Calu3 (cell line): ENCODE results near the gene RPS6KA2. TPM values are rescaled to one million over a fixed set of nuclear protein-coding genes. Genes with fewer than 3 reads are reported as not detected.
"Not testable (repeated sequence)": the region's sequence is repeated elsewhere in the genome, so short reads cannot be mapped to it uniquely, and the experiment has no call there.

Source experiments
- BruUV-seq: library from RNA; stranded (reverse); fragments of 400-500 nt; replicated peaks from 2 replicates; lab custom pipeline; 2021; lab: Mats Ljungman, UMichigan
- CTCF ChIA-PET: fragments of 300-600 bp; sonication (Branson Sonifier 250); formaldehyde crosslinking; loops from one replicate; lab custom pipeline; 2022; ENCODE audit warnings: antibody characterized with exemption; lab: Charles Lee
- DNase-seq: peaks from one replicate; pipeline ENCODE4 v3.0.0; 2022
- H3K27ac Mint-ChIP-seq: one replicate; pipeline ENCODE4 v1.8.0; 2022; ENCODE audit warnings: mixed read lengths; ENCODE audit not compliant: unreplicated experiment
- H3K27me3 Mint-ChIP-seq: one replicate; pipeline ENCODE4 v1.8.0; 2022; ENCODE audit warnings: mixed read lengths; ENCODE audit not compliant: unreplicated experiment
- H3K36me3 Mint-ChIP-seq: one replicate; pipeline ENCODE4 v1.8.0; 2022; ENCODE audit warnings: mild to moderate bottlenecking, moderate library complexity, mixed read lengths; ENCODE audit not compliant: insufficient read depth, unreplicated experiment
- H3K4me1 Mint-ChIP-seq: one replicate; pipeline ENCODE4 v1.8.0; 2022; ENCODE audit warnings: mild to moderate bottlenecking, low read depth, mixed read lengths; ENCODE audit not compliant: unreplicated experiment
- H3K4me3 Mint-ChIP-seq: one replicate; pipeline ENCODE4 v1.8.0; 2022; ENCODE audit warnings: mild to moderate bottlenecking, low read depth, moderate library complexity, mixed read lengths; ENCODE audit not compliant: unreplicated experiment
- H3K9me3 Mint-ChIP-seq: one replicate; pipeline ENCODE4 v1.8.0; 2022; ENCODE audit warnings: low read depth, mixed read lengths; ENCODE audit not compliant: unreplicated experiment
- intact Hi-C: fragments of 100-400 bp; cut with micrococcal nuclease; formaldehyde crosslinking; loops from one replicate; pipeline ENCODE4 v1.10.0; 2022; ENCODE audit not compliant: unreplicated experiment
- total RNA-seq: library from RNA; stranded (reverse); gene quantifications from 2 replicates; pipeline ENCODE4 v1.2.3, GENCODE V29; 2022
- TF ChIP-seq, protein P1 (sequence below): fragments of 200-600 bp; IDR thresholded peaks from one replicate; pipeline ENCODE4 v1.8.0; 2022; ENCODE audit warnings: antibody characterized with exemption; ENCODE audit not compliant: unreplicated experiment

RPS6KA2 gene
- total RNA-seq, 1 experiment from 2014 or later: 41.3 TPM

DNA sequence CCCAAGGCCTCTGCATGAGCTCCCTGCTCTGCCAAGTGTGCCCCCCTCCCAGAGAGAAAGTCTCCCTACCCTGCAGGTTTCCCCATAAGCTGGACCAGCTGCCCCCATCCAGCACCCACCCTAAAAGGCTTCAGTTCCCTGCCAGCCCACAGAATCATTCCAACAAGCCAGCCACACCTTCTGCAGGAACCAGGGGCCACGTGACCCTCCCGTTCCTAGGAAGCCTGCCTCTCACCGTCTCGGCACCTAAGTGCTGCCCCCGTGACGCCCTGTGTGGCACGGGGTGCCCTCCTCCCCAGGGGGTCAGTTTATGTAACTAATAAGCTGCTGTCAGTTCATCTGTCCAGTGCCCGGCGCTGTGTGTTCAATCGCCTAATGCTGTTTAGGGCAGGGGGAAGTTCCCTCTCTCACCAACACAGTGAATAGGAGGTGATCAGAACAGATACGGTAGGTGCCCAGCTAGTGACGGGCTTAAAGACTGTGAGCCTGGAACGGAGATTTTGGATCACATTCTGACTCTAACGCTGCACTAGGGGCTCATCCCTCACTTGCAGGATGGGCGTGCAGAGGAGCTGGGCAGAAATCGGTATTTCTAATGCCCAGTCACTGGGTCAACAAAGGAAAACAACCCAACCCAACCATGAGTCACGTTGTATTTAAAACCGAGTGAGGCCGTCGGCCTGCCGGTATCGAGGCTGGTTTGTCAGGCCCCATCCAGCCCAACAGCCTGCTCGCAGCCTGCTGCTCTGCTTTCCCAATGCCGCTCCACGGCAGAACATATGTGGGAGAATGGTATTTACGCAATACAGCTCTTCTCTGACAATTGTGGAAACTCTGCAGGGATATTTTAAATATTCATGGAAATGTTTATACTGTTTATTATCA lies 96.6 kb downstream of the RPS6KA2 start:
- H3K36me3 Mint-ChIP-seq: peaks cover 10% of the 10 kb centered on the region
- H3K27ac Mint-ChIP-seq: peak overlapping the region; percentile 67
- H3K4me1 Mint-ChIP-seq: peaks cover 29% of the 10 kb centered on the region
- peak; percentile 73 for DNase-seq
- TF ChIP-seq, protein P1, sequence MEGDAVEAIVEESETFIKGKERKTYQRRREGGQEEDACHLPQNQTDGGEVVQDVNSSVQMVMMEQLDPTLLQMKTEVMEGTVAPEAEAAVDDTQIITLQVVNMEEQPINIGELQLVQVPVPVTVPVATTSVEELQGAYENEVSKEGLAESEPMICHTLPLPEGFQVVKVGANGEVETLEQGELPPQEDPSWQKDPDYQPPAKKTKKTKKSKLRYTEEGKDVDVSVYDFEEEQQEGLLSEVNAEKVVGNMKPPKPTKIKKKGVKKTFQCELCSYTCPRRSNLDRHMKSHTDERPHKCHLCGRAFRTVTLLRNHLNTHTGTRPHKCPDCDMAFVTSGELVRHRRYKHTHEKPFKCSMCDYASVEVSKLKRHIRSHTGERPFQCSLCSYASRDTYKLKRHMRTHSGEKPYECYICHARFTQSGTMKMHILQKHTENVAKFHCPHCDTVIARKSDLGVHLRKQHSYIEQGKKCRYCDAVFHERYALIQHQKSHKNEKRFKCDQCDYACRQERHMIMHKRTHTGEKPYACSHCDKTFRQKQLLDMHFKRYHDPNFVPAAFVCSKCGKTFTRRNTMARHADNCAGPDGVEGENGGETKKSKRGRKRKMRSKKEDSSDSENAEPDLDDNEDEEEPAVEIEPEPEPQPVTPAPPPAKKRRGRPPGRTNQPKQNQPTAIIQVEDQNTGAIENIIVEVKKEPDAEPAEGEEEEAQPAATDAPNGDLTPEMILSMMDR: no peak
- CTCF ChIA-PET: interaction anchor here (0.7 to 1.2 kb wide), 3 partner anchors 19 to 134 kb away, joined by 3 to 7 read pairs (median 3); partner anchors contain the start of gene RPS6KA2
- H3K4me3 Mint-ChIP-seq: peak overlapping the region; percentile 60
- BruUV-seq: no TSS peak
- no peaks in the 10 kb centered on the region for H3K9me3 Mint-ChIP-seq
- intact Hi-C loops: no loop called here
- no peaks in the 10 kb centered on the region for H3K27me3 Mint-ChIP-seq

DNA sequence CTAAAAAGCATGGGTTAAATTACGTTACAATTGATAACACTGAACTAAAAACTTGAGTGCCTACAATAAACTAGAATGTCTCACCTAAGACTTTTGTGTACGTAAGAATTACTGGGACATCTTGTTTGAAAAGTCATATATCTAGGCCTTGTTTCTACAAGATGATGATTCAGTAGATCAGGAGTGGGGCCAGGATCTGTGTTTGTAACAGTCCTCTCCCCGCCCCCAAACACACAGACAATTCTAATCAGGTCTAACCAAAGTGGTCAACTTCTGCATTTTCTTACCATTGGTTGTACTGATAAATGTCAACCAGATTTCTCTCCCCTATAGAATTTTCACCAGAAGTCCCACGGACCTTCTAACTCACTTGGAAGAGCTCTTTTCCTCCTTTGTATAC lies 97.5 kb downstream of the RPS6KA2 start:
- BruUV-seq: no TSS peak
- TF ChIP-seq, protein P1: no peak
- intact Hi-C loops: no loop called here
- Mint-ChIP-seq H3K27me3 (no peaks in the 10 kb centered on the region), H3K9me3 (no peaks in the 10 kb centered on the region), H3K4me3 (no peak overlapping the region), H3K36me3 (peaks cover 10% of the 10 kb centered on the region), H3K27ac (peak overlapping the region; percentile 67), H3K4me1 (peaks cover 29% of the 10 kb centered on the region)
- CTCF ChIA-PET: no interaction called here
- no peak for DNase-seq

DNA sequence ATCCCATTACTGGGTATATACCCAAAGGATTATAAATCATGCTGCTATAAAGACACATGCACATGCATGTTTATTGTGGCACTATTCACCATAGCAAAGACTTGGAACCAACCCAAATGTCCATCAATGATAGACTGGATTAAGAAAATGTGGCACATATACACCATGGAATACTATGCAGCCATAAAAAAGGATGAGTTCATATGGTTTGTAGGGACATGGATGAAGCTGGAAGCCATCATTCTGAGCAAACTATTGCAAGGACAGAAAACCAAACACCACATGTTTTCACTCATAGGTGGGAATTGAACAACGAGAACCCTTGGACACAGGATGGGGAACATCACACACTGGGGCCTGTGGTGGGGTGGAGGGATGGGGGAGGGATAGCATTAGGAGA lies 98.0 kb downstream of the RPS6KA2 start:
- H3K27me3 Mint-ChIP-seq, H3K9me3 Mint-ChIP-seq, BruUV-seq, DNase-seq, CTCF ChIA-PET, intact Hi-C loops, H3K27ac Mint-ChIP-seq, H3K4me3 Mint-ChIP-seq: not testable (repeated sequence)
- Mint-ChIP-seq H3K4me1 (peaks cover 29% of the 10 kb centered on the region), H3K36me3 (peaks cover 10% of the 10 kb centered on the region)

DNA sequence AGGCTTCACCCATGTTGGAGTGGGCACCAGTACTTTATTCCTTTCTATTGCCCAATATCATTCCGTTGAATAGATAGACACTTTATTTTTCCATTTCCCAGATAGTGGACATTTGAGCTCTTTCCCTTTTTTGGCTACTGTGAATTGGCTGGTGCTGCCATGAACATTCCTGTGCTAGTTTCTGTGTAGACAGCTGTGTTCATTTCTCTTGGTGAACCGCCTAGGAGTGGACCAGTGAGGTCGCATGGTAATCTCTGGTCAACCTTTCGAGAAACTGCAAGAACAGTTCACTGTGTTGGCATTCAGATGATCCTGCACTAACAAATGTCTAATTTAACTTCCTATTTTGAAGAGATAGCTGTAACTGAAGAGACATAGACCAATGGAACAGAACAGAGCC lies 99.2 kb downstream of the RPS6KA2 start:
- no peak overlapping the region for H3K27ac Mint-ChIP-seq
- CTCF ChIA-PET: no interaction called here
- intact Hi-C loops: no loop called here
- no peak for DNase-seq
- peaks cover 22% of the 10 kb centered on the region for H3K4me1 Mint-ChIP-seq
- no peak overlapping the region for H3K4me3 Mint-ChIP-seq
- BruUV-seq: no TSS peak
- H3K27me3 Mint-ChIP-seq: no peaks in the 10 kb centered on the region
- TF ChIP-seq, protein P1: no peak
- H3K9me3 Mint-ChIP-seq: no peaks in the 10 kb centered on the region
- H3K36me3 Mint-ChIP-seq: peaks cover 10% of the 10 kb centered on the region

DNA sequence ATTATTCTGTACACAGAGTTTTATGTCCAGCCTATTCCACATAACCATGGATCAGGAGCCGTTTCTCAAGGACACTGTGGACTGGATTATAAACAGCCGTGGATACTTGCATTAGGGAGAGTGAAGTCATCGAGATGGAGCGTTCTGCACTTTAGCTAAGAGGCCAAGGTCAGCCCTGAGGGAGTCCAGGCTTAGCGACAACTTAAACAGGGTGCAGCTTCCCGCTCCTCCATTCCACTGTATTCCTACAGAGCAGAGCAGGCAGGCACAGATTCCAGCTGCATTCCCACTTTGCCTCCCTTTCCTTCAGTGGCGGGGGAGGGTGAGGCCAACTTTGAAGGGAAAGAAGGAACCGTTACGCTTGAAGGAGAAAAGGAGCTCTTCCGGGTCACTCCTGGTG lies 100.1 kb downstream of the RPS6KA2 start:
- intact Hi-C loops: no loop called here
- DNase-seq: no peak
- Mint-ChIP-seq H3K4me1 (peaks cover 18% of the 10 kb centered on the region), H3K9me3 (no peaks in the 10 kb centered on the region), H3K27ac (no peak overlapping the region), H3K36me3 (peaks cover 10% of the 10 kb centered on the region), H3K4me3 (no peak overlapping the region), H3K27me3 (no peaks in the 10 kb centered on the region)
- TF ChIP-seq, protein P1: no peak
- CTCF ChIA-PET: no interaction called here
- BruUV-seq: no TSS peak
